ENCODE results near the gene CEP126.

DNA sequence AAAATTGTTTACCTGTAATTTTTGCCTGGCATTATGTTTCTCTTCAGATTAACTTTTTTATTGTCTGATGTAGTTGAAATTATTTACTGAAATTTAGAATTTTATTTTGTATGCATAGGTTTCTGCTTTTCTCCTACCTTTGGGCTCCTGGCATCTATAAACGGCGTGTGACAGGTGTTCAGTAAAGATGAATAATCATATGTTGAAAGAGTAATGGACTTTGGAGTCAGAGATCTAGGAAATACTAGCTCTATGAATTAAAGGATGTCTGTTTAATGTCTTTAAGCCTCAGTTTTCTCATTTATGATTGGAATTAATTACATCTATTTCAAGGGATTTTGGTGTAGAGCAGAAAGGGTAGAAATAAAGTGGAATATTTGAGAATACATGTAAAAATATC lies 8.7 kb downstream of the CEP126 start:
- TF ChIP-seq POLR2AphosphoS5 (IDR thresholded peaks at IDR 0.05) (no peak), POLR2A (IDR thresholded peaks at IDR 0.05) (no peak)
- TF ChIP-seq, protein P1, sequence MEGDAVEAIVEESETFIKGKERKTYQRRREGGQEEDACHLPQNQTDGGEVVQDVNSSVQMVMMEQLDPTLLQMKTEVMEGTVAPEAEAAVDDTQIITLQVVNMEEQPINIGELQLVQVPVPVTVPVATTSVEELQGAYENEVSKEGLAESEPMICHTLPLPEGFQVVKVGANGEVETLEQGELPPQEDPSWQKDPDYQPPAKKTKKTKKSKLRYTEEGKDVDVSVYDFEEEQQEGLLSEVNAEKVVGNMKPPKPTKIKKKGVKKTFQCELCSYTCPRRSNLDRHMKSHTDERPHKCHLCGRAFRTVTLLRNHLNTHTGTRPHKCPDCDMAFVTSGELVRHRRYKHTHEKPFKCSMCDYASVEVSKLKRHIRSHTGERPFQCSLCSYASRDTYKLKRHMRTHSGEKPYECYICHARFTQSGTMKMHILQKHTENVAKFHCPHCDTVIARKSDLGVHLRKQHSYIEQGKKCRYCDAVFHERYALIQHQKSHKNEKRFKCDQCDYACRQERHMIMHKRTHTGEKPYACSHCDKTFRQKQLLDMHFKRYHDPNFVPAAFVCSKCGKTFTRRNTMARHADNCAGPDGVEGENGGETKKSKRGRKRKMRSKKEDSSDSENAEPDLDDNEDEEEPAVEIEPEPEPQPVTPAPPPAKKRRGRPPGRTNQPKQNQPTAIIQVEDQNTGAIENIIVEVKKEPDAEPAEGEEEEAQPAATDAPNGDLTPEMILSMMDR (IDR thresholded peaks at IDR 0.05), result no peak
